Breast epithelium (tissue), 3 donors: Measurements from ENCODE around the gene IFRD1.

Experiments
- POLR2A ChIP-seq: fragments of 450-650 bp; IDR thresholded peaks from one replicate; pipeline ENCODE4 v1.6.1; 2016; ENCODE audit warnings: antibody characterized with exemption, mild to moderate bottlenecking, moderate library complexity
- POLR2AphosphoS5 ChIP-seq, 3 donors: sonication (generic); formaldehyde crosslinking; IDR thresholded peaks; one replicate each; pipeline ENCODE4 v1.6.1; 2017; ENCODE audit warnings: antibody characterized with exemption in 3 of 3
- TF ChIP-seq, protein P1 (sequence below), 3 donors: fragments of 450-650 bp; IDR thresholded peaks; one replicate each; pipeline ENCODE4 v1.5.1; 2016 to 2017; ENCODE audit warnings: antibody characterized with exemption in 3 of 3, mild to moderate bottlenecking in 3 of 3, moderate library complexity in 3 of 3

DNA sequence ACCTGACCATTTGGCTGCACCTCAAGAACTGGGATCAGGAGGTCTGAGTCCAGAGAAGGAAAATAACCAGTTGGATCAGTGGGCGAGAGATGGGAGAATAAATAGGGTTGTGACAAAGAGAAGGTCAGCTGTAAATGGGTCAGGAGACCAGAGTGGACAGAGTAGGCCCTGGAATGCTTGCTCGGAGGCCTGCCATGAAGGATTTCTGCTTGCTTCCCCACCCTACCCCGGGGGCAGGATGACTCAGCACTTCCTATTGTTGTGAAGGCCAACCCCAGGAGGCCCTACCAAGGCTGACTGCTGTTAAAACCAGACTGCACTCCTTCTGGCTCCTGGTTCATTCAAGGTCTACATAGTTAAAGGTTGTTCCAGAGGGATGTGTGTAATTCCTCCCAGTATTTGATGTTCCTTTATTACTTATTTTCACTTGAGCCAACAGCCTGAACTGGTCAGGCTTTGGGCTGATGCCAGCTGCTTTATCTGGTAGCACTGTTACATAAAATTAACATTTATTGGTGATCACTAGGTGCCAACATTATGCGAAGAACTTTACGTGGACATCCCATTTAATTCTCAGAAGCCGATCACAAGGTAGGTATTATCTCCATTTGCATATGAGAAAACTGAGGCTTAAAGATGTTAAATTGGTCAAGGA is 27.3 kb upstream of the IFRD1 start:
- TF ChIP-seq POLR2AphosphoS5 (IDR thresholded peaks at IDR 0.05) (peak; percentile 67 to 68 (median 68)), POLR2A (no peak)
- TF ChIP-seq, protein P1, sequence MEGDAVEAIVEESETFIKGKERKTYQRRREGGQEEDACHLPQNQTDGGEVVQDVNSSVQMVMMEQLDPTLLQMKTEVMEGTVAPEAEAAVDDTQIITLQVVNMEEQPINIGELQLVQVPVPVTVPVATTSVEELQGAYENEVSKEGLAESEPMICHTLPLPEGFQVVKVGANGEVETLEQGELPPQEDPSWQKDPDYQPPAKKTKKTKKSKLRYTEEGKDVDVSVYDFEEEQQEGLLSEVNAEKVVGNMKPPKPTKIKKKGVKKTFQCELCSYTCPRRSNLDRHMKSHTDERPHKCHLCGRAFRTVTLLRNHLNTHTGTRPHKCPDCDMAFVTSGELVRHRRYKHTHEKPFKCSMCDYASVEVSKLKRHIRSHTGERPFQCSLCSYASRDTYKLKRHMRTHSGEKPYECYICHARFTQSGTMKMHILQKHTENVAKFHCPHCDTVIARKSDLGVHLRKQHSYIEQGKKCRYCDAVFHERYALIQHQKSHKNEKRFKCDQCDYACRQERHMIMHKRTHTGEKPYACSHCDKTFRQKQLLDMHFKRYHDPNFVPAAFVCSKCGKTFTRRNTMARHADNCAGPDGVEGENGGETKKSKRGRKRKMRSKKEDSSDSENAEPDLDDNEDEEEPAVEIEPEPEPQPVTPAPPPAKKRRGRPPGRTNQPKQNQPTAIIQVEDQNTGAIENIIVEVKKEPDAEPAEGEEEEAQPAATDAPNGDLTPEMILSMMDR (IDR thresholded peaks at IDR 0.05), result no peak
